GM18505 (cell line): Measurements from ENCODE around the gene RESF1.

Source experiments
- ATAC-seq: cut with Tn5 transposase; IDR thresholded peaks from one replicate; pipeline ENCODE4 v1.9.1; 2021; ENCODE audit not compliant: unreplicated experiment
- POLR2A ChIP-seq: IDR thresholded peaks from 4 replicates; pipeline ENCODE4 v1.6.1; 2011; ENCODE audit warnings: borderline replicate concordance; ENCODE audit not compliant: insufficient read depth, insufficient read length; ENCODE audit errors: extremely low read depth

The RESF1 gene

DNA sequence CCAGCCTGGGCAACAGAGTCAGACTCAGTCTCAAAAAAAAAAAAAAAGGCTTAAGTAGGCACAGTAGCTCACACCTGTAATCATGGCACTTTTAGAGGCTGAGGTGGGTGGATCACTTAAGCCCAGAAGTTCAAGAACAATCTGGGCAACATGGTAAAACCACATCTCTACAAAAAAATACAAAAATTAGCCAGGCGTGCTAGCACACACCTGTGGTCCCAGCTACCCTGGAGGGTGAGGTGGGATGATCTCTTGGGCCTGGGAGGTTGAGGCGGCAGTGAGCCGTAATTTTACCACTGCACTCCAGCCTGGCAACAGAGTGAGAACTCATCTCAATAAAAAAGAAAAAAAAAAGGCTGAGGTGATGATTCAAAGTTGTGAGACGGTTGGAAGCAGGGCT lies 9.1 kb upstream of the RESF1 start:
- TF ChIP-seq POLR2A = no peak
- ATAC-seq = no peak

GRCh38 chr12:31950492-31950891 lies 8.7 kb upstream of the RESF1 start:
- ATAC-seq = no peak
- TF ChIP-seq POLR2A = no peak

- ATAC-seq = no peak
- TF ChIP-seq POLR2A = no peak
Observed at GRCh38 chr12:31951008-31951407, 8.2 kb upstream of the RESF1 start.

GRCh38 chr12:31951939-31952338 lies 7.3 kb upstream of the RESF1 start:
- ATAC-seq = no peak
- TF ChIP-seq POLR2A = no peak

- TF ChIP-seq POLR2A = no peak
- ATAC-seq = no peak
Observed at GRCh38 chr12:31952418-31952817, 6.8 kb upstream of the RESF1 start.

DNA sequence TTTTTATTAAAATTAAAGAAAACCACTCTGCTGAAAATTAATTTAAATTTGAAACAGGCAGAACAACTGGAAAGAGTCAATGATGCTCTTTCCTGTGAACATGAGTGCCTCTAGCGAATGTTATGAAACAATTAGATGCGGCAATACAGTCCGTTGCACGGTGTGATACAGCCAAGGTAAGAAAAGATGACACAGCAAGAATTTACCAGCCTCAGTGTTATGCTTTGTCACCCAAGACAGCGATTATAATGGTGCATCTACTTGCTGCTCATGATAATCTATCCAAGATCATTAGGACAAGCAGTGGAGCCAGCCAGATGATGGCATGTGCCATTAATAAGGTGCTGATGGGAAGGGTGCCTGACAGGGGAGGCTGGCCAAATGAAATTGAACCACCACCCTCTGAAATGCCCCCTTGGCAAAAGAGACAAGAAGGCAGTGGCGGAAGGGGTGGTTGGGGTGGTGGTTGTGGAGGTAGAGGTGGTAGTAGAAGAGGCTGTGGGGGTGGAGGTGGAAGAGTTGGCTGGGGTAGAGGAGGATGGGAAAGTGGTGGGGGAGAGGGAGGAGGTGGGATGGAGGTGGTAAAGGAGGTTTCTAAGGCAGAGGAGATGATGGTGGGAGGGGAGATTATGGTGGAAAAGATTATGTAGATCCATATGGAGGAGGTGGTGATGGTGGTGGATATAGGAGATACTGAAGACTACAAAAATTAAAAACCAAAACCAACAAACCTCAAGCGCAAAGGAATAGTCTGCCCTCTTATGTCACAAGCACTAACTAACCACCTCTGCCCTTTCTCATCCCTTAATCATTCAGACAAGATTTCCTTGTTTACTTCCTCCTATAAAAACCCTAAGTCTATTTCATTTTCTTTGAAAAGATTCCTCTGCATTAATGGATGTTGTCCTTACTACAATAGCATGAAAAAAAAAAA lies 4.0 kb upstream of the RESF1 start:
- ATAC-seq = no peak
- TF ChIP-seq POLR2A = no peak

DNA sequence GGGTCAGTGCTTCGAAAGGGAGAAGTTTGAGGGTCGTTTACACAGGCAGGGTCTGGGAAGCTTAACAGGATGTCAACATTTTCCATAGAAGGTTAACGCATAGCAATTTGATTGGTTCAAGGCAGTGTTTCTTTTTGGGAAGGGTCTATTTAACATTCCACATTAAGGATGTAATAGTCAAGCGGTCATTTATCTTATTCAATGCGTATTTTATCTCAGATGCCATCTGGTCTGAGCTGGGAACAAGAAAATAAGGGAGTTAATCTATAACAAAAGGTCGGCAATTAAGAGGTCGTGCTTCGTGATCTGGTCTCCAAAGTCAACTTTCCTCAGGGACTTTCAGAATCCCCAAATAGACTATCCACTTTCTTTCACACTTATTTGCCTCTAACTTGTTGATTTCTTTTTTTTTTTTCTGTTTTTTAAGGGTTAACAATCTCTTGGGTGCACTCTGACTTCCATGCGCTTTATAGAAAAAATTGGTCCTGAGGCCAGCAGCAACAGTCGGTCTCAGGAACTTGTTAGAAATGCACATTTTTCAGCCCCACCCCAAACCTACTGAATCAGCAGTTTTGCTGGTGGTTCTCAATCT lies 550 bp upstream of the RESF1 start:
- TF ChIP-seq POLR2A = no peak
- no peak for ATAC-seq

- peak; percentile 52 for ATAC-seq
- TF ChIP-seq POLR2A = no peak
Observed at GRCh38 chr12:31959701-31960391, 631 bp downstream of the RESF1 start.

DNA sequence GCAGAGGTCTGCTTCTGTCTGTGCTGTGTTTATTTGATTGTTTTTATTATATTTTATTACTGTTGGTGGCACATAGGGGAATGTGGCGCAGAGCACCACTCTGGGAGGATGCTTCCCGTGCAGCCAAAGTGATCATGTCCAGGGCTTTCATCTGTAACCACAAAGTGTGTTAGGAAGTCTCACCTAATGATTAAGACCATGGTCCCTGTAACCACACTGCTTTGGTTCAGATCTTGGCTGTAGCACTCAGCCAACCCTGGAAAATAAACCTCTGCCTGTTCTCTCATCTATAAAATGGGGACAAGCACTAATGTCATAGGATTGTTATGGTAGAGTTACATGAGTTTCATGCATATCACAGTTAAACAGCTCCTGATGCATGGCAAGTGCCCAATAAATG lies 1.9 kb downstream of the RESF1 start:
- no peak for TF ChIP-seq POLR2A

GRCh38 chr12:31962076-31962475 lies 2.9 kb downstream of the RESF1 start:
- TF ChIP-seq POLR2A = no peak
- no peak for ATAC-seq

More for the DNA sequence above, 1.9 kb downstream of the RESF1 start:
- ATAC-seq = no peak

- no peak for TF ChIP-seq POLR2A
- no peak for ATAC-seq
Observed at GRCh38 chr12:31964280-31964679, 5.1 kb downstream of the RESF1 start.

GRCh38 chr12:31965090-31965489 lies 5.9 kb downstream of the RESF1 start:
- no peak for ATAC-seq

DNA sequence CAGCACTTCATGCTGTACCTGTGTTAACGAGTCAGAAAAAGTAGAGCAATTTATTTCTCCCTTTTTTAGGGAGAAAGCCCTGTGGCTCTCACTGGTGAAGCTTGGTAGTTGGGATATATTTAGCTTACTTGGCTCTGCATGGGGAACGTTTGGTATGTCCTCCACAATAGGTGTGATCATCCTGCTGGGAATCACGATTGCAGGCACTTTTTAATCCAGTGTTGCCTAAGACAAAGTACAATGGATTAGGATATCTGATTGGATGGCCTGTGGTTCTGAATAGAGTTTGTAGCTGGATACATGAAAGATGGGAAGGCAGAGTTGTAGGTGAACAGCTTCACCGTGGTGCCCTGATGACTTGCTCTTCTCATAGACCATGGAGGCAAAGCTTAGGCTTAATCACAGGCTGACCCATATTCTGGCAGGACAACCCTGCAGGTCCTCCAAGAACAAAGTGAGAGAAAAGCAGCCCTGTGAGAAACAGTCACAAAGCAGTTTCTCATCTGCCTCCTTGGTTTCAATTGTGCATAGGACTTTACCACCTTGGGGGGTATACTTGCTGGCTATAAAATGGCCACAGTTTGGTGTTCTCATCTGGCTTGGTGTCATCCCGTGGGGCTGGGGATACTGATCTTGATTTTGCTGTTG lies 7.5 kb downstream of the RESF1 start:
- TF ChIP-seq POLR2A = no peak
- ATAC-seq = no peak

More at GRCh38 chr12:31965090-31965489, 5.9 kb downstream of the RESF1 start:
- no peak for TF ChIP-seq POLR2A
